ENCODE data around the gene ZBTB12.
A peak's percentile ranks its signal among the peaks of the same experiment; 100 is the strongest.

Gene ZBTB12

DNA sequence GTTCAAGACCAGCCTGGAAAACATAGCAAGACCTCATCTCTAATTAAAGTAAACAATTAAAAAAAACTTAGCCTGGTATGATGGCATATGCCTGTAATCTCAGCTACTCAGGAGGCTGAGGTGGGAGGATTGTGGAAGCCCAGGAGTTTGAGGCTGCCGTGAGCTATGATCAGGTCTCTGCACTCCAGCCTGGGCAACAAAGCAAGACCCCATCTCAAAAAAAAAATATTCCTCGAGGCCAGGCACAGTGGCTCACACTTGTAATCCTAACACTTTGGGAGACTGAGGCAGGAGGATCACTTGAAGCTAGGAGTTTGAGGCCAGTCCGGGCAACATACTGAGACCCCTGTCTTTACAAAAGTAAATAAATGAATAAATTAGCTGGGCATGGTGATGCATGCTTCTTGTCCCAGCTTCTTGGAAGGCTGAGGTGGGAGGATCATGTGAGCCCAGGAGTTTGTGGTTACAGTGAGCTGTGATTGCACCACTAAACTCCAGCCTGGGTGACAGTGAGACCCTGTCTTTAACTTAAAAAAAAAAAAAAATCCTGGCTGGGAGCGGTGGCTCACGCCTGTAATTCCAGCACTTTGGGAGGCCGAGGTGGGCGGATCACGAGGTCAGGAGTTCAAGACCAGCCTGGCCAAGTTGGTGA is 16.3 kb upstream of the ZBTB12 start:
- no peak overlapping the region for H3K27ac ChIP-seq (ENCODE audit: extremely low read depth, low read depth, low read length)
- no peaks in the 10 kb centered on the region for H3K36me3 ChIP-seq (ENCODE audit: control insufficient read depth in 2 of 2, insufficient read depth in 1 of 2, low read length in 2 of 2)
- ChIA-PET POLR2A (interaction anchor here (0.7 to 1.6 kb wide), 7 partner anchors 9 to 265 kb away, joined by 3 to 11 read pairs (median 4); partner anchors contain the start of gene HSPA1B), CTCF (interaction anchor here (0.5 to 1.8 kb wide), 6 partner anchors 8 to 245 kb away, joined by 3 to 6 read pairs (median 4); no protein-coding TSS in a partner anchor)
- H3K9me3 ChIP-seq (ENCODE audit: control insufficient read depth, insufficient read depth, low read depth, low read length), result no peaks in the 10 kb centered on the region
- TF ChIP-seq ZNF121 (tag by site-specific recombination; IDR thresholded peaks at IDR 0.05) (peak; percentile 68; the same call in 1 of the 2 replicates), KLF9 (tag by site-specific recombination; IDR thresholded peaks at IDR 0.05; ENCODE audit: low read depth) (no peak), ZNF548 (tag by site-specific recombination; IDR thresholded peaks at IDR 0.05) (no peak), ZNF544 (tag by site-specific recombination; IDR thresholded peaks at IDR 0.05) (no peak), ZNF404 (tag by site-specific recombination; IDR thresholded peaks at IDR 0.05) (no peak), ZNF48 (tag by site-specific recombination; IDR thresholded peaks at IDR 0.05) (no peak), MEIS1 (CRISPR knock-in tag; IDR thresholded peaks at IDR 0.05; ENCODE audit: borderline replicate concordance) (no peak), ZFHX2 (tag by site-specific recombination; conservative IDR thresholded peaks at IDR 0.05) (0 out of 2 replicates have a peak, but pooled peaks have one; percentile 14)
- no peaks in the 10 kb centered on the region for H3K4me1 ChIP-seq (ENCODE audit: control insufficient read depth, insufficient read depth, low read length)
- H3K4me3 ChIP-seq (ENCODE audit: low read depth, low read length), result no peak overlapping the region

DNA sequence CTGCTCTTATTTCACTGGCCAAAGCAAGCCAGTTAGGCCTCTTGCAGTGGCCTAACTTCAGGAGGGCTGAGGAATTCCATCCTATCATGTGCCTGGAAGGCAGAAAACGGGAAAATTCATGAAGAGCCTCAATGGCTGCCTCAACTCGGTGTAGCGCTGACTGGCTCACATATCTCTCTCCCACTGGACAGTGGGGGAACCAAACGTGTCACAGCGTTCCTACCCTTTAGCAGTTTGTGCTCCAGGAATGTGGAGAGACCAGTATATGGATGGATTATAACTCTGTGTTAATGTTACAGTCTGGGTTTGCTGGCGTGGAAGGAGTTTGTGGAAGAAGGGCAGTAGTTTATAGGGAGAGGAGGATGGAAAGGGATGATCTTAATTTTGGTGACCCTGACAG is 13.9 kb upstream of the ZBTB12 start:
- Histone ChIP-seq H3K4me3 (ENCODE audit: low read depth, low read length) (no peak overlapping the region), H3K27ac (ENCODE audit: extremely low read depth, low read depth, low read length) (no peak overlapping the region), H3K36me3 (ENCODE audit: control insufficient read depth in 2 of 2, insufficient read depth in 1 of 2, low read length in 2 of 2) (no peaks in the 10 kb centered on the region), H3K9me3 (ENCODE audit: control insufficient read depth, insufficient read depth, low read depth, low read length) (no peaks in the 10 kb centered on the region), H3K4me1 (ENCODE audit: control insufficient read depth, insufficient read depth, low read length) (peaks cover 3% of the 10 kb centered on the region; the same call in 1 of the 2 replicates)
- ChIA-PET CTCF (interaction anchor here (0.6 to 1.0 kb wide), 3 partner anchors 8 to 1233 kb away, joined by 3 to 4 read pairs (median 3); partner anchors contain the start of gene C2), POLR2A (no interaction called here)
- no peak for TF ChIP-seq ZNF600 (tag by site-specific recombination; IDR thresholded peaks at IDR 0.05)

DNA sequence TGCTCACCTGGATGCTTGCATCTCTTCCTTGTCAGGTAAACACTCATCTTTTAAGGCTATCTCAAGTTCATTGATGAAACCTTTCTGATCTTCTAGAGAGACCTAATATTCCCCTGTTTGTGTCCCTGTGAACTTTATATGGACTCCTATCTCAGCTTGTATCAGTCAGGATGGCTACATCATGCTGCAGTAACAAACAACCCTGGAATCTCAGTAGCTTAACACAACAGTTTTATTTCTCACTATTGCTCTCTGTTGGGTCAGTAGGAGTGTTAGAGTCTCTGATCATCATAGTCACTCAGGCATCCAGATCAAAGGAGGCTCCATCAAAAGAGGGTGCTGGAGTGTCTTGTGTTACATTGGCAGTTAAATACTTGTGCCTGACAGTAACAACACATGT is 13.5 kb upstream of the ZBTB12 start:
- Histone ChIP-seq H3K9me3 (ENCODE audit: control insufficient read depth, insufficient read depth, low read depth, low read length) (no peaks in the 10 kb centered on the region), H3K27ac (ENCODE audit: extremely low read depth, low read depth, low read length) (no peak overlapping the region), H3K4me1 (ENCODE audit: control insufficient read depth, insufficient read depth, low read length) (peaks cover 3% of the 10 kb centered on the region; the same call in 1 of the 2 replicates), H3K4me3 (ENCODE audit: low read depth, low read length) (no peak overlapping the region), H3K36me3 (ENCODE audit: control insufficient read depth in 2 of 2, insufficient read depth in 1 of 2, low read length in 2 of 2) (no peaks in the 10 kb centered on the region)
- CTCF ChIA-PET, result interaction anchor here (0.7 to 1.0 kb wide), 3 partner anchors 9 to 37 kb away, joined by 3 read pairs; partner anchors contain the start of gene C2
- TF ChIP-seq ZNF529 (tag by site-specific recombination; IDR thresholded peaks at IDR 0.05; ENCODE audit: insufficient replicate concordance) (no peak), TRIM28 (IDR thresholded peaks at IDR 0.05; ENCODE audit: borderline replicate concordance, low read length) (peak; percentile 82; the same call in 1 of the 2 replicates), RBAK (tag by site-specific recombination; IDR thresholded peaks at IDR 0.05) (peak; percentile 92)
- POLR2A ChIA-PET, result no interaction called here

DNA sequence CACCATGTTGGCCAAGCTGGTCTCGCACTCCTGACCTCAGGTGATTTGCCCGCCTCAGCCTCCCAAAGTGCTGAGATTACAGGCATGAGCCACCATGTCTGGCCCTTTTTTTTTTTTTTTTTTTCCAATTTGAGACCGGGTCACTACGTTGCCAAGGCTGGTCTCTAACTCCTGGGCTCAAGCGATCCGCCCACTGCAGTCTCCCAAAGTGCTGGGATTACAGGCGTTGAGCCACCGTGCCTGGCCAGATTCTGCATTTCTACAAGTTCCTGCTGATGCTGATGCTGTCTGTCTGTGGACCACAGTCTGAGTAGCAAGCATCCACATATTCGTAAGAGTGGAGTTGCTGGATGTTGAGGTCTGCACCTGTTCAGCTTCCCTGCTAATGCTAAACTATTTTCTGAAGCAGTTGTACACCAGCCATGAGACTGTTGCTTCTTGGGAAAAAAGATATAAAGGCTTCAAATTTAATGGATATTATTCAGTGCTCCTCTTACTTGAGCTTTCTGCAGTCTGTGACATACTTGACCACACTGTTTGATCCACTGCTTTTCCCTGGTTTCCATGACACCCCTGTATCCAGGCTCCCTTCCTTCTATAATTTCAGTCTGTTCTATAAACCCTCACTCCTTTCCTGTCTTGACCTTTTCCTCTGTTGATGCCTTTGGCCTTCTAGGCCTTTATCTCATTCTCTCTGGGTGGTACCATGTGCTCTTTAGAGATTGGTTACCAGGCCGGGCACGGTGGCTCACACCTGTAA is 10.1 kb upstream of the ZBTB12 start:
- H3K36me3 ChIP-seq (ENCODE audit: control insufficient read depth in 2 of 2, insufficient read depth in 1 of 2, low read length in 2 of 2), result no peaks in the 10 kb centered on the region
- peaks cover 9% of the 10 kb centered on the region; the same call in 1 of the 2 replicates for H3K4me1 ChIP-seq (ENCODE audit: control insufficient read depth, insufficient read depth, low read length)
- no peaks in the 10 kb centered on the region for H3K9me3 ChIP-seq (ENCODE audit: control insufficient read depth, insufficient read depth, low read depth, low read length)
- CTCF ChIA-PET, result interaction anchor here (0.5 to 0.8 kb wide), 3 partner anchors 9 to 313 kb away, joined by 3 to 6 read pairs (median 3); no protein-coding TSS in a partner anchor
- H3K4me3 ChIP-seq (ENCODE audit: low read depth, low read length), result no peak overlapping the region
- POLR2A ChIA-PET, result interaction anchor here (0.7 to 1.1 kb wide), 3 partner anchors 14 to 982 kb away, joined by 3 to 4 read pairs (median 3); partner anchors contain the start of gene NEU1
- H3K27ac ChIP-seq (ENCODE audit: extremely low read depth, low read depth, low read length), result no peak overlapping the region
- TF ChIP-seq, protein P1, sequence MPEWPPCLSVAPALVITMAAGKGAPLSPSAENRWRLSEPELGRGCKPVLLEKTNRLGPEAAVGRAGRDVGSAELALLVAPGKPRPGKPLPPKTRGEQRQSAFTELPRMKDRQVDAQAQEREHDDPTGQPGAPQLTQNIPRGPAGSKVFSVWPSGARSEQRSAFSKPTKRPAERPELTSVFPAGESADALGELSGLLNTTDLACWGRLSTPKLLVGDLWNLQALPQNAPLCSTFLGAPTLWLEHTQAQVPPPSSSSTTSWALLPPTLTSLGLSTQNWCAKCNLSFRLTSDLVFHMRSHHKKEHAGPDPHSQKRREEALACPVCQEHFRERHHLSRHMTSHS (tag by site-specific recombination; IDR thresholded peaks at IDR 0.05), result no peak
- TF ChIP-seq ZNF76 (tag by site-specific recombination; IDR thresholded peaks at IDR 0.05; ENCODE audit: borderline replicate concordance, low read depth) (0 out of 2 replicates have a peak, but pooled peaks have one; percentile 3), ZNF311 (tag by site-specific recombination; IDR thresholded peaks at IDR 0.05; ENCODE audit: borderline replicate concordance) (no peak), ZNF623 (tag by site-specific recombination; IDR thresholded peaks at IDR 0.05) (no peak), ZNF2 (tag by site-specific recombination; IDR thresholded peaks at IDR 0.05) (no peak), ZSCAN23 (tag by site-specific recombination; IDR thresholded peaks at IDR 0.05) (no peak), SP7 (tag by site-specific recombination; IDR thresholded peaks at IDR 0.05) (no peak), ZNF366 (tag by site-specific recombination; conservative IDR thresholded peaks at IDR 0.05) (no peak), ZNF768 (tag by site-specific recombination; IDR thresholded peaks at IDR 0.05) (no peak), ZNF510 (tag by site-specific recombination; IDR thresholded peaks at IDR 0.05; ENCODE audit: insufficient replicate concordance) (no peak)
- TF ChIP-seq, protein P2, sequence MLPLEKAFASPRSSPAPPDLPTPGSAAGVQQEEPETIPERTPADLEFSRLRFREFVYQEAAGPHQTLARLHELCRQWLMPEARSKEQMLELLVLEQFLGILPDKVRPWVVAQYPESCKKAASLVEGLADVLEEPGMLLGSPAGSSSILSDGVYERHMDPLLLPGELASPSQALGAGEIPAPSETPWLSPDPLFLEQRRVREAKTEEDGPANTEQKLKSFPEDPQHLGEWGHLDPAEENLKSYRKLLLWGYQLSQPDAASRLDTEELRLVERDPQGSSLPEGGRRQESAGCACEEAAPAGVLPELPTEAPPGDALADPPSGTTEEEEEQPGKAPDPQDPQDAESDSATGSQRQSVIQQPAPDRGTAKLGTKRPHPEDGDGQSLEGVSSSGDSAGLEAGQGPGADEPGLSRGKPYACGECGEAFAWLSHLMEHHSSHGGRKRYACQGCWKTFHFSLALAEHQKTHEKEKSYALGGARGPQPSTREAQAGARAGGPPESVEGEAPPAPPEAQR (tag by site-specific recombination; IDR thresholded peaks at IDR 0.05), result no peak
- TF ChIP-seq, protein P3, sequence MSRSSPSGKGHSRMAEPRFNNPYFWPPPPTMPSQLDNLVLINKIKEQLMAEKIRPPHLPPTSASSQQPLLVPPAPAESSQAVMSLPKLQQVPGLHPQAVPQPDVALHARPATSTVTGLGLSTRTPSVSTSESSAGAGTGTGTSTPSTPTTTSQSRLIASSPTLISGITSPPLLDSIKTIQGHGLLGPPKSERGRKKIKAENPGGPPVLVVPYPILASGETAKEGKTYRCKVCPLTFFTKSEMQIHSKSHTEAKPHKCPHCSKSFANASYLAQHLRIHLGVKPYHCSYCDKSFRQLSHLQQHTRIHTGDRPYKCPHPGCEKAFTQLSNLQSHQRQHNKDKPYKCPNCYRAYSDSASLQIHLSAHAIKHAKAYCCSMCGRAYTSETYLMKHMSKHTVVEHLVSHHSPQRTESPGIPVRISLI (tag by site-specific recombination; IDR thresholded peaks at IDR 0.05), result 0 out of 2 replicates have a peak, but pooled peaks have one; percentile 10
